Measurements from ENCODE around the gene TRERF1.

- TF ChIP-seq CTCF (IDR thresholded peaks at IDR 0.05) (no peak), POLR2A (IDR thresholded peaks at IDR 0.05) (no peak)
Observed at GRCh38 chr6:42488129-42488528, 36.4 kb upstream of the TRERF1 start.

Data from thyroid gland (tissue), 4 donors.